GM19035 (cell line): ENCODE data around the gene SLCO4A1.
"Not testable (repeated sequence)": the region's sequence is repeated elsewhere in the genome, so short reads cannot be mapped to it uniquely, and the experiment has no call there.

Experiments
- ATAC-seq: cut with Tn5 transposase; IDR thresholded peaks from one replicate; pipeline ENCODE4 v1.9.1; 2021; ENCODE audit not compliant: unreplicated experiment

SLCO4A1 gene

GRCh38 chr20:62622178-62622876 lies 20.0 kb upstream of the SLCO4A1 start:
- no peak for ATAC-seq

- no peak for ATAC-seq
These were observed 19.3 kb upstream of the SLCO4A1 start for GRCh38 chr20:62622877-62623487.

GRCh38 chr20:62623488-62624324 lies 18.6 kb upstream of the SLCO4A1 start:
- peak; percentile 77 for ATAC-seq

- peak; percentile 37 for ATAC-seq
These were observed 18.0 kb upstream of the SLCO4A1 start for GRCh38 chr20:62624325-62624690.

- ATAC-seq, result no peak
These were observed 17.4 kb upstream of the SLCO4A1 start for GRCh38 chr20:62624719-62625453.

GRCh38 chr20:62625516-62625915 lies 16.8 kb upstream of the SLCO4A1 start:
- ATAC-seq, result no peak

- ATAC-seq, result no peak
These were observed 16.3 kb upstream of the SLCO4A1 start for GRCh38 chr20:62625921-62626547.

- ATAC-seq, result not testable (repeated sequence)
These were observed 14.9 kb upstream of the SLCO4A1 start for GRCh38 chr20:62627425-62627824.

- no peak for ATAC-seq
These were observed 14.2 kb upstream of the SLCO4A1 start for GRCh38 chr20:62627901-62628612.

- no peak for ATAC-seq
These were observed 13.6 kb upstream of the SLCO4A1 start for GRCh38 chr20:62628691-62629090.

- ATAC-seq, result no peak
These were observed 12.3 kb upstream of the SLCO4A1 start for GRCh38 chr20:62629864-62630470.

GRCh38 chr20:62631336-62632308 lies 10.7 kb upstream of the SLCO4A1 start:
- no peak for ATAC-seq

GRCh38 chr20:62632575-62633090 lies 9.7 kb upstream of the SLCO4A1 start:
- no peak for ATAC-seq

- no peak for ATAC-seq
These were observed 8.5 kb upstream of the SLCO4A1 start for GRCh38 chr20:62633598-62634329.

- ATAC-seq, result no peak
These were observed 7.9 kb upstream of the SLCO4A1 start for GRCh38 chr20:62634330-62634967.

- no peak for ATAC-seq
These were observed 7.1 kb upstream of the SLCO4A1 start for GRCh38 chr20:62635232-62635631.

- no peak for ATAC-seq
These were observed 6.5 kb upstream of the SLCO4A1 start for GRCh38 chr20:62635852-62636251.
